H1 (cell line): ENCODE measurements around the gene CCDC80. TPM values are rescaled to one million over a fixed set of nuclear protein-coding genes. Genes with fewer than 3 reads are reported as not detected.

Source experiments
- BCL11A ChIP-seq, 2 experiments: IDR thresholded peaks; one replicate each; pipeline ENCODE4 v1.6.1; 2011; ENCODE audit warnings: low read depth in 2 of 2, low read length in 2 of 2, mild to moderate bottlenecking in 2 of 2
- CBX8 ChIP-seq: fragments of 300-800, 300-1000 bp; sonication (generic); IDR thresholded peaks from 2 replicates; pipeline ENCODE4 v1.7.1; 2016; ENCODE audit warnings: low read depth, low read length, borderline replicate concordance
- CHD1 ChIP-seq: IDR thresholded peaks from 2 replicates; pipeline ENCODE4 v1.6.1; 2012; ENCODE audit warnings: low read depth, low read length, improper control_type of control experiment
- CREB1 ChIP-seq: IDR thresholded peaks from 2 replicates; pipeline ENCODE4 v1.6.1; 2012; ENCODE audit warnings: inconsistent platforms
- CTBP2 ChIP-seq: IDR thresholded peaks from 2 replicates; pipeline ENCODE4 v1.7.0; 2011; ENCODE audit warnings: borderline replicate concordance, mild to moderate bottlenecking, moderate library complexity, mixed read lengths, low read length; ENCODE audit not compliant: insufficient read depth, insufficient read length
- EGR1 ChIP-seq: IDR thresholded peaks from 2 replicates; pipeline ENCODE4 v1.6.1; 2011; ENCODE audit warnings: low read depth, low read length, borderline replicate concordance
- GTF2F1 ChIP-seq: IDR thresholded peaks from 2 replicates; pipeline ENCODE4 v1.6.1; 2012; ENCODE audit warnings: low read depth, low read length, improper control_type of control experiment, borderline replicate concordance
- HDAC6 ChIP-seq: IDR thresholded peaks from one replicate; pipeline ENCODE4 v1.7.1; 2012; ENCODE audit warnings: low read depth, mild to moderate bottlenecking, inconsistent platforms, low read length, moderate library complexity
- KDM5A ChIP-seq: fragments of 200-600 bp; IDR thresholded peaks from 2 replicates; pipeline ENCODE4 v1.7.1; 2012; ENCODE audit warnings: mild to moderate bottlenecking, low read length, inconsistent platforms, mixed read lengths
- POLR2A ChIP-seq, 2 experiments: IDR thresholded peaks; 1 replicate in 1 of 2; 2 replicates in 1 of 2; pipeline ENCODE4 v1.6.1; 2011; ENCODE audit warnings: low read depth in 2 of 2, low read length in 2 of 2, mild to moderate bottlenecking in 2 of 2; ENCODE audit errors: control extremely low read depth in 1 of 2
- POLR2AphosphoS5 ChIP-seq: IDR thresholded peaks from 2 replicates; pipeline ENCODE4 v1.6.1; 2011; ENCODE audit warnings: low read depth, low read length
- RFX5 ChIP-seq: IDR thresholded peaks from 2 replicates; pipeline ENCODE4 v1.6.1; 2011; ENCODE audit warnings: low read depth, low read length, improper control_type of control experiment, borderline replicate concordance
- RXRA ChIP-seq: IDR thresholded peaks from 2 replicates; pipeline ENCODE4 v1.6.1; 2011; ENCODE audit warnings: low read depth, mild to moderate bottlenecking, low read length, moderate library complexity; ENCODE audit not compliant: insufficient read depth
- SP1 ChIP-seq: IDR thresholded peaks from 2 replicates; pipeline ENCODE4 v1.6.1; 2011; ENCODE audit warnings: low read depth, low read length
- SP2 ChIP-seq: IDR thresholded peaks from 2 replicates; pipeline ENCODE4 v1.6.1; 2012; ENCODE audit warnings: mild to moderate bottlenecking, low read length, inconsistent platforms
- TAF1 ChIP-seq: IDR thresholded peaks from 2 replicates; pipeline ENCODE4 v1.6.1; 2011; ENCODE audit warnings: mild to moderate bottlenecking, low read depth, low read length
- TBP ChIP-seq: IDR thresholded peaks from 2 replicates; pipeline ENCODE4 v1.6.1; 2011; ENCODE audit warnings: low read depth, low read length, improper control_type of control experiment
- polyA plus RNA-seq, 7 experiments: library from polyadenylated mRNA; depleted of rRNA in 3 of 7; stranded (reverse) in 5 of 7; unstranded in 2 of 7; fragments of >200 nt in 5 of 7; fragments of 200-250 nt in 2 of 7; gene quantifications; 1 replicate in 5 of 7; 2 replicates in 1 of 7; 4 replicates in 1 of 7; pipeline versions ENCODE4 v1.2.1 to v1.2.3, GENCODE V29; 2011 to 2013; ENCODE audit warnings: missing spikeins in 2 of 7, mixed read lengths in 2 of 7
- total RNA-seq: library from RNA; stranded (reverse); fragmentation: NEBNext Ultra II Directional; extraction: Animal tissue kit (Norgen Biotek cat#: 25700); gene quantifications from 2 replicates; pipeline ENCODE4 v1.2.1, GENCODE V29; 2021

CCDC80 gene
- total and polyA plus RNA-seq, 2 of the 8 experiments (the other 6 are each of a cell fraction or from before 2014, with no cell fraction given), result 1.1 to 12.9 TPM

DNA sequence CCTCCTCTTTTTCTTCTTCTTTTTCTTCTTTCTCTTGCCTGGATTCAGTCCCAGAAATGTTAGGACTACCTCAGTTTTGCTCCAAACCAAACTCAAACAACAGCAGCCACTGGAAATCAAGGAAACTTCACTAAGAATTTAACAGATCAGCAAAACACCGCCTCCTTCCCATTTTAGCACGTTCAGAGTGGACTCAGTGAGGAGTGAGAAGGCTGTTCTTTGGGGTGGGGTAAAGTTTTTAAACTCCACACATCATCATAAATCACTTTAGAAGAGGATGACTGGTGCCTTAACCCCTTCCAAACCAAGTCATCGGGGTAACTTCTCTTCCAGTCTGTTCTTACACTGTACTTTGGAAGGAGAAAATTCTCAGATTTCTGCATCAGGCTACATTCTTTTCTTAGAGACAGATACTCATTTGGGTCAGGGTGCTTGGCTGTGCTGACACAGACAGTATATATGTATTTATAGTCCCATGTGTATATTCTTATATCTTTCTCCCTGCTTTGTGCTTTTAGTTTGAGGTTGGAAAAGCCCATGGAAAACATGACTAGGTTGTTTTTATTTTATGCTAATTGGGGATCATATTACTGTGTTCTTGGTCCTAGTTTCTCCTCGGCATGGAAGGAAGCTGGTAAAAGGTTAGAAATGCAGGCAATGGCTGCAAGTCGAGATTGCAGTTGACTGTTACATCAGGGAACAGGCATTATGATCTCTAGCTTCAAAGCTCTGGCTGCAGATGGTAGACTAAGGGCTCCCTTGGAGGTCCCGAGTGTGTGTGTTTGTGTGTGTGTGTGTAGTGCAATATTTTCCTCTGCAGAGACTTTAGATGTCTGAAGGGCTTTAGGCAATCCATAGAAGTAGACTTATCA, at the start of gene CCDC80 (continued):
- TF ChIP-seq CREB1, result no peak
- TF ChIP-seq TAF1, result 0 out of 2 replicates have a peak, but pooled peaks have one; percentile 3
- TF ChIP-seq EGR1, result peak; percentile 13; the same call in 1 of the 2 replicates
- no peak for TF ChIP-seq RFX5
- TF ChIP-seq RXRA, result no peak
- TF ChIP-seq SP2, result no peak
- peak; percentile 95 for TF ChIP-seq TBP
- TF ChIP-seq POLR2A (IDR thresholded peaks at IDR 0.05; ENCODE audit: control extremely low read depth in 1 of 2, low read depth in 2 of 2, low read length in 2 of 2), result peak; percentile 94 to 99
- no peak for TF ChIP-seq KDM5A
- no peak for TF ChIP-seq HDAC6
- TF ChIP-seq GTF2F1, result peak; percentile 95
- no peak for TF ChIP-seq CBX8
- TF ChIP-seq SP1, result peak; percentile 71; the same call in 1 of the 2 replicates
- no peak for TF ChIP-seq CTBP2
- no peak for TF ChIP-seq CHD1
- no peak for TF ChIP-seq BCL11A (IDR thresholded peaks at IDR 0.05; ENCODE audit: low read depth in 2 of 2, low read length in 2 of 2)
- TF ChIP-seq POLR2AphosphoS5, result peak; percentile 98
